SW 1271 (cell line): ENCODE measurements around the gene PACSIN2.
"Not testable (repeated sequence)": the region's sequence is repeated elsewhere in the genome, so short reads cannot be mapped to it uniquely, and the experiment has no call there.

Experiments
- DNase-seq, 2 experiments: peaks; one replicate each; lab custom pipeline; 2025; lab: John Stamatoyannopoulos, UW

PACSIN2 gene

GRCh38 chr22:42945736-42946135 is 69.2 kb downstream of the PACSIN2 start:
- DNase-seq: no peak

- DNase-seq: no peak
These were observed 69.9 kb downstream of the PACSIN2 start for GRCh38 chr22:42945027-42945426.

- DNase-seq: no peak
These were observed 70.5 kb downstream of the PACSIN2 start for GRCh38 chr22:42944409-42944808.

- DNase-seq: no peak
These were observed 71.0 kb downstream of the PACSIN2 start for GRCh38 chr22:42943981-42944380.

GRCh38 chr22:42942351-42942750 is 72.6 kb downstream of the PACSIN2 start:
- DNase-seq: no peak

- DNase-seq: peak in 1 of 2 experiments; percentile 60
These were observed 74.9 kb downstream of the PACSIN2 start for GRCh38 chr22:42939941-42940653.

GRCh38 chr22:42939451-42939881 is 75.5 kb downstream of the PACSIN2 start:
- DNase-seq: no peak

GRCh38 chr22:42938976-42939375 is 76.0 kb downstream of the PACSIN2 start:
- no peak for DNase-seq

- no peak for DNase-seq
These were observed 76.5 kb downstream of the PACSIN2 start for GRCh38 chr22:42938449-42938848.

GRCh38 chr22:42937164-42937843 is 77.6 kb downstream of the PACSIN2 start:
- DNase-seq: peak in 1 of 2 experiments; percentile 37

- DNase-seq: not testable (repeated sequence)
These were observed 78.3 kb downstream of the PACSIN2 start for GRCh38 chr22:42936680-42937079.

GRCh38 chr22:42934338-42934737 is 80.6 kb downstream of the PACSIN2 start:
- DNase-seq: no peak

GRCh38 chr22:42933485-42934091 is 81.4 kb downstream of the PACSIN2 start:
- peak; percentile 27 to 90 for DNase-seq

GRCh38 chr22:42932857-42933484 is 82.0 kb downstream of the PACSIN2 start:
- no peak for DNase-seq

- DNase-seq: no peak
These were observed 82.8 kb downstream of the PACSIN2 start for GRCh38 chr22:42932197-42932519.

GRCh38 chr22:42931421-42932196 is 83.3 kb downstream of the PACSIN2 start:
- DNase-seq: no peak

- DNase-seq: no peak
These were observed 84.0 kb downstream of the PACSIN2 start for GRCh38 chr22:42930810-42931420.

- DNase-seq: no peak
These were observed 85.2 kb downstream of the PACSIN2 start for GRCh38 chr22:42929838-42930155.

- no peak for DNase-seq
These were observed 85.7 kb downstream of the PACSIN2 start for GRCh38 chr22:42928969-42929837.

GRCh38 chr22:42927966-42928365 is 87.0 kb downstream of the PACSIN2 start:
- DNase-seq: no peak

GRCh38 chr22:42926768-42927167 is 88.2 kb downstream of the PACSIN2 start:
- no peak for DNase-seq
